ENCODE data around the gene PRPH2. TPM values are rescaled to one million over a fixed set of nuclear protein-coding genes. Genes with fewer than 3 reads are reported as not detected.

PRPH2 gene, protein sequence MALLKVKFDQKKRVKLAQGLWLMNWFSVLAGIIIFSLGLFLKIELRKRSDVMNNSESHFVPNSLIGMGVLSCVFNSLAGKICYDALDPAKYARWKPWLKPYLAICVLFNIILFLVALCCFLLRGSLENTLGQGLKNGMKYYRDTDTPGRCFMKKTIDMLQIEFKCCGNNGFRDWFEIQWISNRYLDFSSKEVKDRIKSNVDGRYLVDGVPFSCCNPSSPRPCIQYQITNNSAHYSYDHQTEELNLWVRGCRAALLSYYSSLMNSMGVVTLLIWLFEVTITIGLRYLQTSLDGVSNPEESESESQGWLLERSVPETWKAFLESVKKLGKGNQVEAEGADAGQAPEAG
- 1 to 10 TPM in 2 of 5 donors, under 1 TPM in 1, not detected in 2; 0.43 to 4.0 (median 1.2) TPM for total RNA-seq
- polyA plus RNA-seq = under 1 TPM; 0.38 to 0.92 (median 0.75) TPM
- long read RNA-seq, donor 1 = 0 reads
- long read RNA-seq, donor 2 = 0 reads
- long read RNA-seq, donor 3 = 0 reads
- long read RNA-seq, donor 4 = 0 reads
- long read RNA-seq, donor 5 = 0 reads
- long read RNA-seq, donor 6, partial matches to known transcripts = 0 of 1 reads
- long read RNA-seq, donor 6, other reads (novel, unspliced or antisense) = 0 of 1 reads
- long read RNA-seq, donor 7 = 0 reads
- long read RNA-seq, donor 8 = 0 reads
- long read RNA-seq, donor 9, partial matches to known transcripts = 28 of 28 reads
- long read RNA-seq, donor 9, other reads (novel, unspliced or antisense) = 0 of 28 reads
- long read RNA-seq, donor 10 = 0 reads

DNA sequence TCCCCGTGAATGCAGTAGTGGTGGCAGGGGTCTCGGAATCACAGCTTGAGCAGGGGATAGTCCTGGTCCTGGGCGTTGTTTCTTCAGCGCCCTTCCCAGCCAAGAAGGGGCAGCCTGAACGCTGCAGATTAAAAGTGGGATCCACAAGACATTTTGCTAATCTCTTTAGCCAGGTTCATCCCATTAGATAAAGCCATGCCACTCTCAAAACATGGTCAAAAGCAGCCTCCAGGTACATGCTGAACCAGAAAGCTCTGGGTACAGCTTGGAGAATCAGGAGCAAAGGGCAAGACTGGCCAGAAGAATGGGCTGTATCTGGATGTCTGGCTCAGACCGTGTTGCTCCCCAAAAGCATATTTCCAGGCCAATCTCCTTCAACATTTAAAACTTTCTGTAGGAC lies at the start of gene PRPH2:
PRPH2 (minus strand) TSS at position 101 of the 400 bp plus-strand sequence. CDS start 263 bp downstream, outside the sequence.
- intact Hi-C loops (cut with DNase I; ENCODE audit: low total_unique reads) = loop anchor here (10.0 kb wide), 1 partner anchor 58 kb away; no protein-coding TSS in a partner anchor
- TF ChIP-seq POLR2A (IDR thresholded peaks at IDR 0.05) = no peak
- no peak for TF ChIP-seq POLR2AphosphoS5 (IDR thresholded peaks at IDR 0.05)
- TF ChIP-seq, protein P1, sequence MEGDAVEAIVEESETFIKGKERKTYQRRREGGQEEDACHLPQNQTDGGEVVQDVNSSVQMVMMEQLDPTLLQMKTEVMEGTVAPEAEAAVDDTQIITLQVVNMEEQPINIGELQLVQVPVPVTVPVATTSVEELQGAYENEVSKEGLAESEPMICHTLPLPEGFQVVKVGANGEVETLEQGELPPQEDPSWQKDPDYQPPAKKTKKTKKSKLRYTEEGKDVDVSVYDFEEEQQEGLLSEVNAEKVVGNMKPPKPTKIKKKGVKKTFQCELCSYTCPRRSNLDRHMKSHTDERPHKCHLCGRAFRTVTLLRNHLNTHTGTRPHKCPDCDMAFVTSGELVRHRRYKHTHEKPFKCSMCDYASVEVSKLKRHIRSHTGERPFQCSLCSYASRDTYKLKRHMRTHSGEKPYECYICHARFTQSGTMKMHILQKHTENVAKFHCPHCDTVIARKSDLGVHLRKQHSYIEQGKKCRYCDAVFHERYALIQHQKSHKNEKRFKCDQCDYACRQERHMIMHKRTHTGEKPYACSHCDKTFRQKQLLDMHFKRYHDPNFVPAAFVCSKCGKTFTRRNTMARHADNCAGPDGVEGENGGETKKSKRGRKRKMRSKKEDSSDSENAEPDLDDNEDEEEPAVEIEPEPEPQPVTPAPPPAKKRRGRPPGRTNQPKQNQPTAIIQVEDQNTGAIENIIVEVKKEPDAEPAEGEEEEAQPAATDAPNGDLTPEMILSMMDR (IDR thresholded peaks at IDR 0.05) = no peak
- no peak for TF ChIP-seq EP300 (IDR thresholded peaks at IDR 0.05)
- H3K4me1 ChIP-seq = peaks cover 5 to 18% (median 7%) of the 10 kb centered on the region in 4 donors
- DNase-seq = no peak
- H3K27me3 ChIP-seq = no peaks in the 10 kb centered on the region
- H3K9me3 ChIP-seq = no peaks in the 10 kb centered on the region
- peaks cover 0 to 11% (median 5%) of the 10 kb centered on the region in 4 donors for H3K36me3 ChIP-seq
- 88 to 96% (median 91%) methylated on average over 6 of the region's 6 CpGs for WGBS, 5 donors
- no peak within 1 kb of the TSS for H3K27ac ChIP-seq
- no peak within 1 kb of the TSS for H3K4me3 ChIP-seq

DNA sequence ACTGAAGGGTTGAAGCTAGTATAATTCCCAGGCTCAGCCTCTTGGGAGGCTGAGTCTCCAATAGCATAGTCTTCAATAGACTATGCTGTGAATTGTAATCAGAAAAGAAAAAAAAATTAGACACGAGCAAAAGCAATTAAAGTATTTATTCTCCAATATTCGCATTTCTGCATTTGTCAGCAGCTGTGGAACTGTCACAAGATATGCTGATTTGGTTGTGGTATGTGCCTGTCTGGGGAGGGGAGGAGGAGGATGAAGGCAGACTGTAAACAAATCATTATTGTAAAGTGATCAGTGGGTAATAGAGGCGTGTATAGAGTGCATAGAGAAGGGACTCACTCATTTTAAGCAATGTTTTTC lies 49.3 kb upstream of the PRPH2 start:
- no peaks in the 10 kb centered on the region for H3K9me3 ChIP-seq
- no peak overlapping the region for H3K4me3 ChIP-seq
- 34 to 54% (median 40%) methylated on average over 3 of the region's 3 CpGs for WGBS, 5 donors
- H3K27ac ChIP-seq = peak overlapping the region in 4 of 5 donors; percentile 26 to 75 (median 70)
- no peak for DNase-seq
- H3K27me3 ChIP-seq = no peaks in the 10 kb centered on the region
- no peaks in the 10 kb centered on the region for H3K36me3 ChIP-seq
- no peak for TF ChIP-seq POLR2A (IDR thresholded peaks at IDR 0.05)
- TF ChIP-seq, protein P1 (IDR thresholded peaks at IDR 0.05) = no peak
- TF ChIP-seq EP300 (IDR thresholded peaks at IDR 0.05) = no peak
- no peak for TF ChIP-seq POLR2AphosphoS5 (IDR thresholded peaks at IDR 0.05)
- H3K4me1 ChIP-seq = peaks cover 0 to 38% (median 17%) of the 10 kb centered on the region in 4 donors
- intact Hi-C loops (cut with DNase I; ENCODE audit: low total_unique reads) = no loop called here

DNA sequence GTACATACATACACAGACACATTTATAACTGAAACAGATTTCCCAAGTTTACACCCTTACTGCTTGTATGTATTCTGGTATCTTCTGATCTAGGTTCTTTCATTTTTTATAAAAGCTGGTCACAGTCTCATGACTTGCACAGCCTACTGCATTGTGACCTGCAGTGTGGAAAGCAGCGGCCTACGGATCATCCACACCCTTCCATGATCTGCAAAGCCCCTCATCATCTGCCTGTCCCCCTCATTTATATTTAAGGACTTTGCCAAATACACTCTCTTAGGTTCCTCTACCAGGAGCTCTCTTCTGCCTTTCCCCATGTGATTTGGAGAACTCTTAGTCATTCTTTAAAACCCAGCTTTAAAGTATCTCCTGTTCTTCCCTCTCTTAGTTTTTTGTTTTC lies 47.4 kb upstream of the PRPH2 start:
- intact Hi-C loops (cut with DNase I; ENCODE audit: low total_unique reads) = no loop called here
- TF ChIP-seq, protein P1 (IDR thresholded peaks at IDR 0.05) = no peak
- TF ChIP-seq POLR2AphosphoS5 (IDR thresholded peaks at IDR 0.05) (no peak), POLR2A (IDR thresholded peaks at IDR 0.05) (no peak), EP300 (IDR thresholded peaks at IDR 0.05) (no peak)

DNA sequence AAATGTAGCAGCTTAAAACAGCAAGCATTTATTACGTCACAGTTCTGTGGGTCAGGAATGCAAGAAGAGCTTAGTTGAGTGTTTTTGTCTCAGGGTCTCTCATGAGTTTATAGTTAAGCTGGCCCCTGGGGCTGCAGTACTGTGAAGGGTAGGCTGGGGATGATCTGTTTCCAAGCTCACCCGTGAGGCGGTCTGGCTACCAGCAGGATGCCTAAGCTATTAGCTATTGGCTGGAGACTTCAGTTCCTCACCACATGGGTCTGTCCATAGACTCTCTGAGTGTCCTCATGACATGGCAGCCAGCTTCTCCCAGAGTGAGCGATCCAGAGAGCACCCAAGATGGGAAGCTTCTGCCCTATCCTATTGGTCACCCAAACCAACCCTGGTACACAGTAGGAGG lies 46.7 kb upstream of the PRPH2 start:
- intact Hi-C loops (cut with DNase I; ENCODE audit: low total_unique reads) = no loop called here
- peaks cover 0 to 23% (median 12%) of the 10 kb centered on the region in 4 donors for H3K4me1 ChIP-seq
- DNase-seq = no peak
- no peaks in the 10 kb centered on the region for H3K9me3 ChIP-seq
- H3K27me3 ChIP-seq = no peaks in the 10 kb centered on the region
- no peak overlapping the region for H3K27ac ChIP-seq
- TF ChIP-seq EP300 (IDR thresholded peaks at IDR 0.05) (no peak), POLR2A (IDR thresholded peaks at IDR 0.05) (no peak)
- WGBS, 5 donors = 95 to 100% (median 97%) methylated on average over 4 of the region's 4 CpGs
- H3K4me3 ChIP-seq = no peak overlapping the region
- peaks cover 0 to 12% (median 0%) of the 10 kb centered on the region in 4 donors for H3K36me3 ChIP-seq

More for the DNA sequence above, 47.4 kb upstream of the PRPH2 start:
- WGBS, 5 donors = 85 to 96% (median 87%) methylated on average over 2 of the region's 2 CpGs
- DNase-seq = no peak
- Histone ChIP-seq H3K9me3 (no peaks in the 10 kb centered on the region), H3K27ac (no peak overlapping the region), H3K4me1 (peaks cover 0 to 30% (median 14%) of the 10 kb centered on the region in 4 donors), H3K27me3 (no peaks in the 10 kb centered on the region), H3K4me3 (no peak overlapping the region), H3K36me3 (peaks cover 0 to 12% (median 0%) of the 10 kb centered on the region in 4 donors)

Data from stomach (tissue), 19 donors.